Measurements from ENCODE around the gene KCP.

DNA sequence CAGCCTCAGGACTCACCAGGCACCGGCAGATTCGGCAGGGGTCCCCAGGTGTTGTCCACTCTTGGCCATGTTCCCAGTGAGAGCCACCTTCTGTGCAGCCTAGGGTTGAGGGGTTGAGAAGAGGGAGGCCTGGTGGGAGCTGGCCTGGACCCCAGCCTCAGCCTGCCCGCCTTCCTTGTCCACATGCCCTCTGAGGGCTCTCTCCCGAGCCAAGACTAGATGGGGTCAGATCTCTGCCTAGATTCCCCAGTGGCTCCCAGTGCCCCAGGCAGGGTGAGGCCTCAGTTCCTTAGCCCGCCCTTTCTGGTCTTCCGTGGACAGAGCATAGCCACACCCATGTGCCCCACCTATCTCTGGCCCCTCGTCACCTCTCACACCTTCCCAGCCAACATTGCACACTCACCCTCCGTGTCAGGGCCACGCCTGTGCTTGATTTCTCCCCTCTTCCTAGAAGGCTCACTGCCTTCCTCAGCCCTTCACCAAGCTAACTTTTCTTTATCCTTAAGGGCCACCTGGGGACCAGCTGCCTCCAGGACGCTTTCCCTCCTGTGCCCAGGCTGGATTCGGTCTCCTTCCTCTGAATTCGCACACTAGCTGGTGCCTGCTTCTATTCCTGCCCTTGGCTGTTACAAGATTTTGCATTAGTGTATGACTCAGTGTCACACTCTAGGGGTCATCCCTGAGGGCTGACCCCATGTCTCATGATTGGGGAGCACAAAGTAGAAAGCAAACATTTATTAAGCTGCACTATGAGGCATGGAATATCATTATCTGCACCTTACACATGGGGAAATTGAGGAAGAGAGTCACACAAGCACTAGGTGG, 7.5 kb downstream of the KCP start:
- no peak for TF ChIP-seq NFRKB (IDR thresholded peaks at IDR 0.05)
- no peak for TF ChIP-seq BHLHE40 (IDR thresholded peaks at IDR 0.05; ENCODE audit: borderline replicate concordance)
- TF ChIP-seq, protein P1, sequence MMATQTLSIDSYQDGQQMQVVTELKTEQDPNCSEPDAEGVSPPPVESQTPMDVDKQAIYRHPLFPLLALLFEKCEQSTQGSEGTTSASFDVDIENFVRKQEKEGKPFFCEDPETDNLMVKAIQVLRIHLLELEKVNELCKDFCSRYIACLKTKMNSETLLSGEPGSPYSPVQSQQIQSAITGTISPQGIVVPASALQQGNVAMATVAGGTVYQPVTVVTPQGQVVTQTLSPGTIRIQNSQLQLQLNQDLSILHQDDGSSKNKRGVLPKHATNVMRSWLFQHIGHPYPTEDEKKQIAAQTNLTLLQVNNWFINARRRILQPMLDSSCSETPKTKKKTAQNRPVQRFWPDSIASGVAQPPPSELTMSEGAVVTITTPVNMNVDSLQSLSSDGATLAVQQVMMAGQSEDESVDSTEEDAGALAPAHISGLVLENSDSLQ (IDR thresholded peaks at IDR 0.05): no peak
- no peak for TF ChIP-seq FOXK2 (IDR thresholded peaks at IDR 0.05)
- TF ChIP-seq FOXM1 (IDR thresholded peaks at IDR 0.05; ENCODE audit: borderline replicate concordance): no peak
- TF ChIP-seq L3MBTL2 (conservative IDR thresholded peaks at IDR 0.05): no peak
- no peak for TF ChIP-seq FOXA1 (IDR thresholded peaks at IDR 0.05)
